PFSK-1 (cell line): ENCODE data around the gene HEMK1.

ENCODE experiments used
- POLR2AphosphoS5 ChIP-seq: IDR thresholded peaks from 2 replicates; pipeline ENCODE4 v1.6.1; 2012; ENCODE audit warnings: low read depth, mild to moderate bottlenecking, control low read depth, low read length, moderate library complexity
- REST ChIP-seq, 2 experiments: IDR thresholded peaks; 2 replicates each; pipeline versions ENCODE4 v1.6.1 to v1.8.0; 2011 to 2012; ENCODE audit warnings: low read depth in 2 of 2, low read length in 2 of 2, control low read depth in 1 of 2, inconsistent platforms in 1 of 2, mild to moderate bottlenecking in 1 of 2, moderate library complexity in 1 of 2; ENCODE audit not compliant: insufficient read depth in 1 of 2
- SIN3A ChIP-seq: IDR thresholded peaks from 2 replicates; pipeline ENCODE4 v1.6.1; 2012; ENCODE audit warnings: mild to moderate bottlenecking, low read length, moderate library complexity, borderline replicate concordance; ENCODE audit not compliant: insufficient read depth
- TAF1 ChIP-seq: IDR thresholded peaks from 2 replicates; pipeline ENCODE4 v1.6.1; 2012; ENCODE audit warnings: low read length, control low read depth, borderline replicate concordance; ENCODE audit not compliant: insufficient read depth

DNA sequence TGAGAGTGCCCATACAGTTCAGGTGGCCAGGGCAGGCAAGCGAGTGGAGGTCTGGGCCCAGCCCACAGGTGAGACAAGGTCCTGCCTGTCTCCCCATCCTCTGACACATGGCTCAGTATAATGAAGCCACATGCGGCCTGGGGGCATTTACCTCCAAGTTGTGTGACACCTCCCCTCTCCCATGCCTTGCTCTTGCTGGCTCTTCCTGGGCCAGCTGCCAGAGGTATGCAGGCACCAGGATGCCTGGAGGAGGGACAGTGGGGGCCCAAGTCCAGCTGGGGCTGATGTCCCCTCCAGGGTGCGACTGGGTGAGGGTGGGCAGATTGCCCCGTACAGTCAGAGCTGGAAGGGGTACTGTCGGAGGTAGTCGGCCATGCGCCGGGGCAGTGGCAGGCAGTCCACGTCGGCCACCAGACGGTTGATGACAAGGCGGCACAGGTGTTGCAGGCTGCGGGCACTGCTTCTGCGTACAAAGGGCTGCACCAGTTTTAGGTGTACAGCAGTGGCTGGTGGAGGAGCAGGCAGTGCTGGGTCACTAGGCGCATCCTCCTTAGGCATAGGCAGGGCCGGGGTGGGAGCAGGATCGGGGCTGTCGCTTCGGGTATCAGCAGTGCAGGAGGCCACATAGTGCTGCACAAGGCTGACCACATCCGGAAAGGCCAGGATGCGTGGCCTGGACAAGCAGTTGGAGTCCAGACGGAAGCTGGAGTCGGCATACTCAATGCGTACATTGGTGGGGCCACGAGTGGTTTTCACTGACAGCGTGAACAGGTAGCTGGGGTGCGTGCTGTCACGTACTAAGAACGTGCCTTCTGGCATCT lies 38.2 kb downstream of the HEMK1 start:
- no peak for TF ChIP-seq POLR2AphosphoS5
- TF ChIP-seq TAF1: no peak
- TF ChIP-seq SIN3A: no peak
- no peak for TF ChIP-seq REST (IDR thresholded peaks at IDR 0.05; ENCODE audit: insufficient read depth in 1 of 2, low read depth in 2 of 2, low read length in 2 of 2)
